NCI-H2029 treated with DMSO at 0.1 percent for 48 hours (cell line): ENCODE measurements around the gene PDLIM7.
A peak's percentile ranks its signal among the peaks of the same experiment; 100 is the strongest.

Experiments
- DNase-seq: peaks from one replicate; lab custom pipeline; 2025; lab: John Stamatoyannopoulos, UW

Gene PDLIM7

GRCh38 chr5:177455661-177456590, 41.5 kb downstream of the PDLIM7 start:
- DNase-seq = peak; percentile 63

GRCh38 chr5:177455036-177455660, 42.3 kb downstream of the PDLIM7 start:
- peak; percentile 51 for DNase-seq

- DNase-seq = peak; percentile 45
Measured at GRCh38 chr5:177454397-177455035, 42.9 kb downstream of the PDLIM7 start.

- DNase-seq = no peak
Measured at GRCh38 chr5:177453852-177454396, 43.5 kb downstream of the PDLIM7 start.

GRCh38 chr5:177452688-177453638, 44.4 kb downstream of the PDLIM7 start:
- no peak for DNase-seq

GRCh38 chr5:177450667-177451424, 46.6 kb downstream of the PDLIM7 start:
- DNase-seq = no peak

- no peak for DNase-seq
Measured at GRCh38 chr5:177449140-177450061, 48.0 kb downstream of the PDLIM7 start.

GRCh38 chr5:177448244-177448950, 49.0 kb downstream of the PDLIM7 start:
- DNase-seq = no peak

GRCh38 chr5:177447611-177448243, 49.7 kb downstream of the PDLIM7 start:
- no peak for DNase-seq

GRCh38 chr5:177447066-177447610, 50.3 kb downstream of the PDLIM7 start:
- no peak for DNase-seq

- DNase-seq = no peak
Measured at GRCh38 chr5:177446200-177447065, 51.0 kb downstream of the PDLIM7 start, which contains the start of gene PRR7. Gene PRR7, plus strand, starts transcription at chr5:177446814. Its CDS starts 8,254 bp downstream, at chr5:177455068.

GRCh38 chr5:177445917-177446199, 51.5 kb downstream of the PDLIM7 start:
- DNase-seq = no peak

- DNase-seq = no peak
Measured at GRCh38 chr5:177445052-177445916, 52.1 kb downstream of the PDLIM7 start.

- no peak for DNase-seq
Measured at GRCh38 chr5:177444106-177445051, 53.0 kb downstream of the PDLIM7 start.
